SU-DHL-6 (cell line): Measurements from ENCODE around the gene C3orf38.

Experiments used
- H2AFZ ChIP-seq: fragments of 200-600 bp; sonication (generic); 2 replicates; pipeline ENCODE4 v1.6.1; 2014; ENCODE audit warnings: low read depth, mild to moderate bottlenecking, moderate library complexity, mixed read lengths, antibody characterized with exemption, low read length; ENCODE audit not compliant: severe bottlenecking
- H3F3A ChIP-seq: fragments of 200-600 bp; shearing (Covaris generic); 2 replicates; pipeline ENCODE4 v1.6.0; 2016; ENCODE audit warnings: antibody characterized with exemption, mild to moderate bottlenecking; ENCODE audit not compliant: insufficient read depth
- H3K27ac ChIP-seq: fragments of 200-600 bp; sonication (generic); 2 replicates; pipeline ENCODE4 v1.5.1; 2016; ENCODE audit warnings: low read depth, mild to moderate bottlenecking, low read length, moderate library complexity, mixed read lengths
- H3K27me3 ChIP-seq: fragments of 200-600 bp; sonication (generic), shearing (Covaris generic); 2 replicates; pipeline ENCODE4 v1.6.0; 2014; ENCODE audit warnings: mild to moderate bottlenecking, low read length
- H3K36me3 ChIP-seq: fragments of 200-600 bp; sonication (generic); 2 replicates; pipeline ENCODE4 v1.6.1; 2014; ENCODE audit warnings: mild to moderate bottlenecking, low read length, mixed read lengths
- H3K4me2 ChIP-seq: fragments of 300-600, 200-600 bp; shearing (Covaris generic), sonication (generic); 2 replicates; pipeline ENCODE4 v1.6.0; 2014; ENCODE audit warnings: low read length, low read depth, mild to moderate bottlenecking; ENCODE audit not compliant: poor library complexity, severe bottlenecking
- H3K4me3 ChIP-seq: fragments of 200-600 bp; sonication (generic); 2 replicates; pipeline ENCODE4 v1.5.1; 2014; ENCODE audit warnings: antibody characterized with exemption, low read length, mild to moderate bottlenecking, mixed read lengths; ENCODE audit not compliant: insufficient read depth, poor library complexity, severe bottlenecking
- H3K79me2 ChIP-seq: fragments of 200-600 bp; sonication (generic); 2 replicates; pipeline ENCODE4 v1.6.1; 2014; ENCODE audit warnings: mild to moderate bottlenecking, low read length, moderate library complexity; ENCODE audit not compliant: insufficient read depth
- H3K9ac ChIP-seq: fragments of 200-600 bp; sonication (generic); 2 replicates; pipeline ENCODE4 v1.7.0; 2014; ENCODE audit warnings: mild to moderate bottlenecking, low read length
- H3K9me2 ChIP-seq: fragments of 200-600 bp; sonication (generic); replicated peaks from 2 replicates; pipeline ENCODE4 v1.6.1; 2014; ENCODE audit warnings: low read length; ENCODE audit not compliant: insufficient read depth
- H3K9me3 ChIP-seq: fragments of 200-600 bp; sonication (generic); 2 replicates; pipeline ENCODE4 v1.6.1; 2014; ENCODE audit warnings: low read length, mixed read lengths; ENCODE audit not compliant: insufficient read depth
- H4K20me1 ChIP-seq: fragments of 200-600 bp; sonication (generic); 2 replicates; pipeline ENCODE4 v1.6.1; 2014; ENCODE audit warnings: low read depth, mild to moderate bottlenecking, antibody characterized with exemption, low read length, moderate library complexity, mixed read lengths
- EZH2phosphoT487 ChIP-seq: fragments of 200-600 bp; sonication (generic), shearing (Covaris generic); conservative IDR thresholded peaks from 2 replicates; pipeline ENCODE4 v1.6.1; 2018; ENCODE audit warnings: mild to moderate bottlenecking, antibody characterized with exemption, low read length, moderate library complexity, mixed read lengths
- TF ChIP-seq, protein P1 (sequence below): fragments of 200-600 bp; sonication (generic); IDR thresholded peaks from one replicate; pipeline ENCODE4 v1.5.1; 2017; ENCODE audit warnings: antibody characterized with exemption, mild to moderate bottlenecking, low read length, moderate library complexity; ENCODE audit not compliant: insufficient read depth, poor library complexity, severe bottlenecking

C3orf38 gene

GRCh38 chr3:88148651-88149050, 1.1 kb upstream of the C3orf38 start:
- no peaks in the 10 kb centered on the region for H3K27me3 ChIP-seq
- H2AFZ ChIP-seq, result peak overlapping the region; percentile 98
- no peaks in the 10 kb centered on the region for H3K9me3 ChIP-seq
- H3K79me2 ChIP-seq, result peaks cover 57% of the 10 kb centered on the region
- no peaks in the 10 kb centered on the region for H3K9me2 ChIP-seq
- H3K4me2 ChIP-seq, result peak overlapping the region; percentile 100
- H3K36me3 ChIP-seq, result peaks cover 7% of the 10 kb centered on the region
- H3K27ac ChIP-seq, result peak overlapping the region; percentile 88
- peak overlapping the region; percentile 92 for H3K9ac ChIP-seq
- H3K4me3 ChIP-seq, result peak overlapping the region; percentile 100
- H4K20me1 ChIP-seq, result peaks cover 5% of the 10 kb centered on the region; the same call in 1 of the 2 replicates
- H3F3A ChIP-seq, result peaks cover 9% of the 10 kb centered on the region; the same call in 1 of the 2 replicates
- TF ChIP-seq EZH2phosphoT487, result no peak
- TF ChIP-seq, protein P1, sequence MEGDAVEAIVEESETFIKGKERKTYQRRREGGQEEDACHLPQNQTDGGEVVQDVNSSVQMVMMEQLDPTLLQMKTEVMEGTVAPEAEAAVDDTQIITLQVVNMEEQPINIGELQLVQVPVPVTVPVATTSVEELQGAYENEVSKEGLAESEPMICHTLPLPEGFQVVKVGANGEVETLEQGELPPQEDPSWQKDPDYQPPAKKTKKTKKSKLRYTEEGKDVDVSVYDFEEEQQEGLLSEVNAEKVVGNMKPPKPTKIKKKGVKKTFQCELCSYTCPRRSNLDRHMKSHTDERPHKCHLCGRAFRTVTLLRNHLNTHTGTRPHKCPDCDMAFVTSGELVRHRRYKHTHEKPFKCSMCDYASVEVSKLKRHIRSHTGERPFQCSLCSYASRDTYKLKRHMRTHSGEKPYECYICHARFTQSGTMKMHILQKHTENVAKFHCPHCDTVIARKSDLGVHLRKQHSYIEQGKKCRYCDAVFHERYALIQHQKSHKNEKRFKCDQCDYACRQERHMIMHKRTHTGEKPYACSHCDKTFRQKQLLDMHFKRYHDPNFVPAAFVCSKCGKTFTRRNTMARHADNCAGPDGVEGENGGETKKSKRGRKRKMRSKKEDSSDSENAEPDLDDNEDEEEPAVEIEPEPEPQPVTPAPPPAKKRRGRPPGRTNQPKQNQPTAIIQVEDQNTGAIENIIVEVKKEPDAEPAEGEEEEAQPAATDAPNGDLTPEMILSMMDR, result no peak

- Histone ChIP-seq H3F3A (0 out of 2 replicates have a peak, but pooled peaks cover 6% of the 10 kb centered on the region), H3K27me3 (no peaks in the 10 kb centered on the region), H3K9ac (peak overlapping the region; percentile 92), H3K27ac (peak overlapping the region; percentile 88), H3K4me3 (peak overlapping the region; percentile 100), H4K20me1 (peaks cover 5% of the 10 kb centered on the region; the same call in 1 of the 2 replicates), H3K9me2 (no peaks in the 10 kb centered on the region), H3K36me3 (peaks cover 7% of the 10 kb centered on the region), H3K4me2 (peak overlapping the region; percentile 100), H2AFZ (peak overlapping the region; percentile 98), H3K79me2 (peaks cover 60% of the 10 kb centered on the region), H3K9me3 (no peaks in the 10 kb centered on the region)
- TF ChIP-seq, protein P1, result no peak
- no peak for TF ChIP-seq EZH2phosphoT487
Observed at GRCh38 chr3:88149101-88149508, 654 bp upstream of the C3orf38 start.

DNA sequence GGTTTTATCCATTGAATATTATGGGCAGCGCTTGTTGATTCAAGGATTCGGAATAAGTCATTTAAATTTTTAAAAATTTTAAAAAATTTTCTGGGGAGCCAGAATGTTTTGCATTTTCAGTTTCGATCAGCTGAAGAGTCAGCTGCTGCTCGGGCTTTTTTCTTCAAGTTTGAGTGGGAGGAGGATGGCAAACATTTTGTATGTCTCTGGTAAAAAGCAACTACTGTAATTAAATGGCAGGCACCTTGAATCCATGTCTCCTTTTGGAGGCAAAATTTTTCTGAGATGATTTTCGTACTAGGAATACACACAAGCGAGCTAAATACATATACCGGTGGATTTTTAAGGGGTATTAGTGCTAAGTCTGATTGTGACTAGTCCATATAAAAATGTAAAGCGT, 612 bp downstream of the C3orf38 start:
- Histone ChIP-seq H3K4me3 (peak overlapping the region; percentile 100), H3K9ac (peak overlapping the region; percentile 92), H4K20me1 (peaks cover 5% of the 10 kb centered on the region; the same call in 1 of the 2 replicates), H3K9me2 (no peaks in the 10 kb centered on the region), H3K27ac (peak overlapping the region; percentile 88), H3K9me3 (no peaks in the 10 kb centered on the region), H2AFZ (peak overlapping the region; percentile 98), H3K79me2 (peaks cover 71% of the 10 kb centered on the region), H3F3A (0 out of 2 replicates have a peak, but pooled peaks cover 3% of the 10 kb centered on the region), H3K27me3 (no peaks in the 10 kb centered on the region), H3K4me2 (peak overlapping the region; percentile 100), H3K36me3 (peaks cover 13% of the 10 kb centered on the region)
- TF ChIP-seq, protein P1, result no peak
- no peak for TF ChIP-seq EZH2phosphoT487
